CD4-positive, alpha-beta T cell treated with Interferon alpha-2 for 1 hour (primary cell): Measurements from ENCODE around the gene ANKZF1.

ENCODE experiments used
- DNase-seq, 2 donors: peaks; one replicate each; pipeline ENCODE4 v3.0.0-alpha.2; 2020 to 2022

Gene ANKZF1

DNA sequence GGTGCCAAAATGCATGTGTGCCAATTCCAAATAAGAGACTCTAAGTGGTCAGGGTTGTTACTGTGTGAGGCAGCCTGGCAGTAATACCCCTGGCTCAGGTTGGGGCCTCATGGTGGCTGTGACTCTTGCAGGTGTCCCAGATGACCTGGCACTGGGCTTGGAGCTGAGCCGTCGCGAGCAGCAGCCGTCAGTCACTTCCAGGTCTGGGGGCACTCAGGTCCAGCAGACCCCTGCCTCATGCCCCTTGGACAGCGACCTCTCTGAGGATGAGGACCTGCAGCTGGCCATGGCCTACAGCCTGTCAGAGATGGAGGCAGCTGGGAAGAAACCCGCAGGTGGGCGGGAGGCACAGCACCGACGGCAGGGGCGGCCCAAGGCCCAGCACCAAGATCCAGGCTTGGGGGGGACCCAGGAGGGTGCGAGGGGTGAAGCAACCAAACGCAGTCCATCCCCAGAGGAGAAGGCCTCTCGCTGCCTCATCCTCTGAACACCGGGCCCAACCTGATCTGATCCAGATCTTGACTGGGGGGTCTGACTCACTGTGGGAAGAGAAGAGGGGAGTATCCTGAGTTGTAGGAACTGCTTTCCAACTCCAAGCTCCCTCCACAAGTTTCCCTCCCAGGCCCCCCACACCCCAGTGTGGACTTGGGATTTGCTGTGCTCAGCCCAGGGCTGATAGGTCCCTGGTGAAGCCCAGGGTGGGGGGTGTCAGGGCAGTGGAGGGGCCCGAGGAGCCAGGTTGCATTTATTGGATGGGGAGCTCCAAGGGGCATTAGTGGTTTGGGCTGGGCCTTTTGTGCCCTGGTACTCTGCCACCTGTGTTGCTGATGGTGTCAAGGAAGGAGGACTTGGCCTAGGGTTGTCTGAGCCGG, 55.1 kb downstream of the ANKZF1 start:
- no peak for DNase-seq

DNA sequence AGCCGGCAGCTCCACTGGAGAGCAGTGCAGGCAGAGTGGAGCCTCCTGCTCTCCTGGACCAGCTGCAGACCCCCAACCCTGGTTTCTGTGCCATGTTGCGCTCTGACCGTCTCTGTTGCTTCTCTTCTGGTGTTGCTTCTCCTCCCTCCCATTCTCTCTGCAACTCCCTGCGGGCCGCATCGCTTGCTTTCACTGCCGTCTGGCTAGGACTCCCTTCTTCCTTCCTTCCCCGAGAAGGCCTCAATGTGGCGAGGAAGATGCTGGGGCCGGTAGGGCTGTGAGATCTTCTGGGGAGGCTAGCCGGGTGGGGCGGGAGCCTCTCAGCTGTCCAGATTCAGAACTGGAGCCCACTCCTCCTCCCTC, 55.7 kb downstream of the ANKZF1 start:
- DNase-seq: no peak

DNA sequence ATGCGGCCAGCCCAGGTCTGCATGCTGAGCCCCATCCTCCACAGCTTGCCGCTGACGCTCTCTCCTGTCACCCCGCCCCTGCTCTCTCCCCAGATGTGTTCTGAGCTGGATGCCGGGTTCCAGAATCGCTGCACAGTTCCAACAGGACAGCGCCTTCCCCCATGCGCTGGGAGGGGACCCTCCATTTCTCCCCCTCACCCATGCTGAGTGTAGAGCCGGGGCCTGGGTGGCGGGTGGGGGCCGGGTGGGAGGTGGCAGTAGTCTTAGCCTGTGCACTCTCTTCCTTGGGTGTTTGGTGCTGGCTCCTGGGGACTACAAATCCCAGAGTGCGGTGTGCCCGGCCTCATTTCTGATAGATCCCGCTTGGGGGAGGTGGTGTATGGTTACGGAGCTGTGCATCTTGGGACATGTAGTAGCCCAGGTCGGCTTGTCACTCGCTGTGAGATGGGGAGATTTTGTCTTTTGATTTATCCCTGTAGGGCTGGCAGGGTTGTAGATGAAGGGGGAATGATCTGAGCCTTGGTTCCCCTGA, 56.4 kb downstream of the ANKZF1 start:
- no peak for DNase-seq
